HG02623 (cell line): ENCODE data around the gene PLCL1.
"Not testable (repeated sequence)": the region's sequence is repeated elsewhere in the genome, so short reads cannot be mapped to it uniquely, and the experiment has no call there.

Experiments used
- ATAC-seq: cut with Tn5 transposase; IDR thresholded peaks from one replicate; pipeline ENCODE4 v1.9.1; 2021; ENCODE audit warnings: moderate library complexity; ENCODE audit not compliant: unreplicated experiment

Gene PLCL1

GRCh38 chr2:198164843-198165242, 360.4 kb downstream of the PLCL1 start:
- no peak for ATAC-seq

- no peak for ATAC-seq
Observed at GRCh38 chr2:198165289-198165688, 360.9 kb downstream of the PLCL1 start.

- ATAC-seq = no peak
Observed at GRCh38 chr2:198167346-198167745, 363.0 kb downstream of the PLCL1 start.

- ATAC-seq = no peak
Observed at GRCh38 chr2:198168651-198169050, 364.3 kb downstream of the PLCL1 start.

GRCh38 chr2:198173242-198173641, 368.8 kb downstream of the PLCL1 start:
- ATAC-seq = no peak

- no peak for ATAC-seq
Observed at GRCh38 chr2:198173864-198174263, 369.5 kb downstream of the PLCL1 start.

DNA sequence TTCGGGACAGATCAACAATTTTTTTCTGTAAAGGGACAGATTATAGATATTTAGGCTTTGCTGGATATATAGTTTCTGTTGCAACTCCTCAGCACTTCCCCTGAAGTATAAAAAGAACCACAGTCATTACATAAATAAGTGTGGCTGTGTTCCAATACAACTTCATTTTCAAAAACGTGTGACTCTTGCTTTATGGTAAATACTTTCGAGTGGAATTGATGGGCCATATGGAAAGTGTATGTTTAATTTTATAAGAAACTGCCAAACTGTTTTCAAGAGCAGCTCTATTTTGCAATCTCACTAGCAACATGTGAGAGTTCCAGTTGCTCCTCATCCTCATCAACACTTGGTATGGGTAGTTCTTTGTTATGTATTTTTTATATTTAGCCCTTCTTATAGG, 370.9 kb downstream of the PLCL1 start:
- no peak for ATAC-seq

DNA sequence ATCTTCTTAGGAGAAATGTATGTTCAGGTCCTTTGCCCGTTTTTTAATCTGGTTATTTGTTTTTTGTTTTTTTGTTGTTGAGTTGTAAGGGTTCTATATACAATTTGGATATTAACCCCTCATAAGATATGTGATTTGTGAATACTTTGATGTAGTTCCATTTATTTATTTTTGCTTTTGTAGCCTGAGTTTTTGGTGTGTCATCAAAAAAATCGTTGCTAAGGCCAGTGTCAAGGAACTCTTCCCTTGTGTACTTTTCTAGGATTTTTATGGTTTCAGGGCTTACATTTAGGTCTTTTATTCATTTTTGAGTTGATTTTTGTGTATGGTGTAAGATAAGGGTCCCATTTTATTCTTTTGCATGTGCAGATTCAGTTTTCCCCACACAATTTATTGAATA, 372.6 kb downstream of the PLCL1 start:
- ATAC-seq = no peak

DNA sequence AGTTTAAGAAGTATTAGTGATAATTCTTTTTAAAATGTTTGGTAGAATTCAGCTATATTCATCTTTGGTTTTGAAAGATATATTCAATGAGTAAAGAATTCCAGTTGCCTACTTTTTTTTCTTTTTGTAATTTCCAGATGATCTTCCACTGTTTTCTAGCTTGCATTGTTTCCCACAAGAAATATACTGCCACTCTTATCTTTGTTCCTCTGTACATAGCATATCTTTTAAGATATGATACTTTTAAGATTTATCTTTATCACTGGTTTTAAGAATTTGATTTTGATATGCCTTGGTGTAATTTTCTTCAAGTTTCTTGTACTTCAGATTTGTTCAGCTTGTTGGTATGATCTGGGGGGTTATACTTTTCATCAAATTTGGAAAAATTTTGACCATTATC, 374.4 kb downstream of the PLCL1 start:
- no peak for ATAC-seq

- ATAC-seq = no peak
Observed at GRCh38 chr2:198186257-198186656, 381.9 kb downstream of the PLCL1 start.

DNA sequence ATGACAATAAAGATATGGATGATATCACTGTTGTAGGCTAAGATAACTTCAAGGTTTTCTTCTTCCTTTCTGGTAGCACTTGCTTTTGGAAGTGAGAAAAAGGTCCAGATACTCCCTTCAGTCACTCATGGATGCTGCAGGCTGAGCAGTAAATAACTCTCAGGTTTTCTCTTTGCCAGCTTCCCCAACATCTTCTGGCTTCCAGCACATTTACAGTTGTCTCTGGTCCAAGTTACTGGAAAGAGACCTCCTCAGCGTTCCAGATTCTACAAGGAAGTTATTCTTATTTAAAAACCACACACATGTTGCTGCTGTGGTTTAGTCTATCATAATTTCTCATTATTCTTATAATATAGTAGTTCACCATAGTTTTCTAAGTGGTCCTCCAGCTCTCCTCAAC, 383.4 kb downstream of the PLCL1 start:
- no peak for ATAC-seq

GRCh38 chr2:198188982-198189381, 384.6 kb downstream of the PLCL1 start:
- no peak for ATAC-seq

GRCh38 chr2:198191651-198192050, 387.3 kb downstream of the PLCL1 start:
- no peak for ATAC-seq

DNA sequence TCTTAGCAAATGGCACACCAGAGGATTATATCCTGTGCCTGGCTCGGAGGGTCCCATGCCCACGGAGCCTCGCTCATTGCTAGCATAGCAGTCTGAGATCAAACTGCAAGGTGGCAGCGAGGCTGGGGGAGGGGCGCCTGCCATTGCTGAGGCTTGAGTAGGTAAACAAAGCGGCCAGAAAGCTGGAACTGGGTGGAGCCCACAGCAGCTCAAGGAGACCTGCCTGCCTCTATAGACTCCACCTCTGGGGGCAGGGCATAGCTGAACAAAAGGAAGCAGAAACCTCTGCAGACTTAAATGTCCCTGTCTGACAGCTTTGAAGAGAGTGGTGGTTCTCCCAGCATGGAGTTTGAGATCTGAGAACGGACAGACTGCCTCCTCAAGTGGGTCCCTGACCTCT, 392.2 kb downstream of the PLCL1 start:
- ATAC-seq = not testable (repeated sequence)
